ENCODE results near the gene PROB1.

PROB1 gene

DNA sequence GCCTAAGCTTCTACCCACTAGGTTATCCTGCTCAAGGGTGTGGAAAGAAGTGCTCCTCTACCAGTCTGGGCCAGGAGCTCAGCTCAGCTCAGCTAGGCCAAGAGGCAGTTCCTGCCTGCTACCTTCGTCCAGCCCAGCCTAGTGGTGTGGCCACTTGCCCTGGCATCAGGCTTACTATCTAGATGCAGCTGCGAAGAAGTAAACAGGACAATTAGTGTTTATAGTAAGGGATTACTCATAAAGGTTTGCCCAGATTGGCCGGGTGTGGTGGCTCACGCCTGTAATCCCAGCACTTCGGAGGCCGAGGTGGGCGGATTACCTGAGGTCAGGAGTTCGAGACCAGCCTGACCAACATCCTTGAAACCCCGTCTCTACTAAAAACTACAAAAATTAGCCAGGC is 21.7 kb upstream of the PROB1 start:
- no peaks in the 10 kb centered on the region for H3K9me3 ChIP-seq (ENCODE audit: severe bottlenecking)
- no peaks in the 10 kb centered on the region for H3K4me1 ChIP-seq (ENCODE audit: insufficient read depth, poor library complexity, severe bottlenecking)
- H3K36me3 ChIP-seq (ENCODE audit: low read depth) = peaks cover 10% of the 10 kb centered on the region; the same call in 1 of the 2 replicates
- H3K4me3 ChIP-seq (ENCODE audit: severe bottlenecking) = no peak overlapping the region
- DNase-seq (ENCODE audit: low spot score) = no peak
- no peak for TF ChIP-seq CTCF (IDR thresholded peaks at IDR 0.05; ENCODE audit: poor library complexity, severe bottlenecking)
- H3K27me3 ChIP-seq (ENCODE audit: insufficient read depth, poor library complexity, severe bottlenecking) = no peaks in the 10 kb centered on the region
- no peak for ATAC-seq (ENCODE audit: low read depth)
- H3K27ac ChIP-seq (ENCODE audit: poor library complexity, severe bottlenecking) = no peak overlapping the region

GRCh38 chr5:139415869-139416268 is 21.0 kb upstream of the PROB1 start:
- Histone ChIP-seq H3K36me3 (ENCODE audit: low read depth) (peaks cover 10% of the 10 kb centered on the region; the same call in 1 of the 2 replicates), H3K4me1 (ENCODE audit: insufficient read depth, poor library complexity, severe bottlenecking) (no peaks in the 10 kb centered on the region), H3K27ac (ENCODE audit: poor library complexity, severe bottlenecking) (no peak overlapping the region), H3K4me3 (ENCODE audit: severe bottlenecking) (no peak overlapping the region), H3K27me3 (ENCODE audit: insufficient read depth, poor library complexity, severe bottlenecking) (no peaks in the 10 kb centered on the region), H3K9me3 (ENCODE audit: severe bottlenecking) (no peaks in the 10 kb centered on the region)
- TF ChIP-seq CTCF (IDR thresholded peaks at IDR 0.05; ENCODE audit: poor library complexity, severe bottlenecking) = no peak
- DNase-seq (ENCODE audit: low spot score) (no peak), ATAC-seq (ENCODE audit: low read depth) (no peak)

- no peak for TF ChIP-seq CTCF (IDR thresholded peaks at IDR 0.05; ENCODE audit: poor library complexity, severe bottlenecking)
- DNase-seq (ENCODE audit: low spot score) = no peak
- no peaks in the 10 kb centered on the region for H3K9me3 ChIP-seq (ENCODE audit: severe bottlenecking)
- no peaks in the 10 kb centered on the region for H3K27me3 ChIP-seq (ENCODE audit: insufficient read depth, poor library complexity, severe bottlenecking)
- peaks cover 5% of the 10 kb centered on the region; the same call in 1 of the 2 replicates for H3K36me3 ChIP-seq (ENCODE audit: low read depth)
- H3K4me3 ChIP-seq (ENCODE audit: severe bottlenecking) = no peak overlapping the region
- no peaks in the 10 kb centered on the region for H3K4me1 ChIP-seq (ENCODE audit: insufficient read depth, poor library complexity, severe bottlenecking)
- H3K27ac ChIP-seq (ENCODE audit: poor library complexity, severe bottlenecking) = no peak overlapping the region
- ATAC-seq (ENCODE audit: low read depth) = peak; percentile 58
Observed at GRCh38 chr5:139415221-139415861, 20.4 kb upstream of the PROB1 start.

GRCh38 chr5:139414581-139415130 is 19.8 kb upstream of the PROB1 start:
- no peaks in the 10 kb centered on the region for H3K36me3 ChIP-seq (ENCODE audit: low read depth)
- ATAC-seq (ENCODE audit: low read depth) (no peak), DNase-seq (ENCODE audit: low spot score) (no peak)
- no peaks in the 10 kb centered on the region for H3K9me3 ChIP-seq (ENCODE audit: severe bottlenecking)
- no peak for TF ChIP-seq CTCF (IDR thresholded peaks at IDR 0.05; ENCODE audit: poor library complexity, severe bottlenecking)
- no peak overlapping the region for H3K4me3 ChIP-seq (ENCODE audit: severe bottlenecking)
- H3K27me3 ChIP-seq (ENCODE audit: insufficient read depth, poor library complexity, severe bottlenecking) = no peaks in the 10 kb centered on the region
- H3K4me1 ChIP-seq (ENCODE audit: insufficient read depth, poor library complexity, severe bottlenecking) = no peaks in the 10 kb centered on the region
- no peak overlapping the region for H3K27ac ChIP-seq (ENCODE audit: poor library complexity, severe bottlenecking)

DNA sequence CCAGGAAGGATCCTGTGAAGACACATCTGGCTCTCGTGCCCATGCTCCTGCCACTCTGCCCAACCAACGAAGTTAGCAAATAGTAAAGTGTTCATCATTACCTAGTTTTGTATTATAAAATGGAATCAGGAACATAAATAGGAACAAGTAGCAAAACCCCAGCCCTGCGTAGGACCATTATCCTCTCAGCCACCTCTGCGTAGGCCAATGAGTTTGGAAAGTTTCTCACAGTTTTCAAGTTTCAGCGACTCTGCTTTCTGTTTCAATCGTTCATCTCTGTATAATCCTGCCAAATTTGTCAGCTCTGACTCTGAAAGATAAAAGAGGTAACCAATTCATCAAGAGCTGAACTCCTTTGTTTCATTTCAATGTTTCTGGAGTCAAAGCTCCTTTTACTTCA is 19.1 kb upstream of the PROB1 start:
- Histone ChIP-seq H3K4me3 (ENCODE audit: severe bottlenecking) (no peak overlapping the region), H3K27me3 (ENCODE audit: insufficient read depth, poor library complexity, severe bottlenecking) (no peaks in the 10 kb centered on the region), H3K4me1 (ENCODE audit: insufficient read depth, poor library complexity, severe bottlenecking) (no peaks in the 10 kb centered on the region), H3K36me3 (ENCODE audit: low read depth) (no peaks in the 10 kb centered on the region), H3K27ac (ENCODE audit: poor library complexity, severe bottlenecking) (no peak overlapping the region), H3K9me3 (ENCODE audit: severe bottlenecking) (no peaks in the 10 kb centered on the region)
- ATAC-seq (ENCODE audit: low read depth) = no peak
- no peak for DNase-seq (ENCODE audit: low spot score)
- no peak for TF ChIP-seq CTCF (IDR thresholded peaks at IDR 0.05; ENCODE audit: poor library complexity, severe bottlenecking)

All from RWPE2 (cell line).